Karpas-422 (cell line): ENCODE data around the gene ARL5B. TPM values are rescaled to one million over a fixed set of nuclear protein-coding genes. Genes with fewer than 3 reads are reported as not detected.

ENCODE experiments used
- DNase-seq: peaks from one replicate; pipeline ENCODE4 v3.0.0-alpha.2; 2015
- H2AFZ ChIP-seq: fragments of 200-600 bp; sonication (generic); 2 replicates; pipeline ENCODE4 v1.6.1; 2014; ENCODE audit warnings: antibody characterized with exemption, low read length, mixed read lengths
- H3K27ac ChIP-seq: fragments of 200-600 bp; sonication (generic); 2 replicates; pipeline ENCODE4 v1.5.1; 2014; ENCODE audit warnings: mild to moderate bottlenecking, low read length, moderate library complexity
- H3K27me3 ChIP-seq: fragments of 200-600 bp; sonication (generic); 2 replicates; pipeline ENCODE4 v1.6.1; 2014; ENCODE audit warnings: low read length, mixed read lengths
- H3K36me3 ChIP-seq: fragments of 200-600 bp; sonication (generic); 2 replicates; pipeline ENCODE4 v1.6.1; 2014; ENCODE audit warnings: low read length, mixed read lengths; ENCODE audit not compliant: insufficient read depth
- H3K4me1 ChIP-seq: fragments of 200-600 bp; sonication (generic); 2 replicates; pipeline ENCODE4 v1.6.1; 2014; ENCODE audit warnings: mild to moderate bottlenecking, low read length, mixed read lengths
- H3K4me2 ChIP-seq: fragments of 200-600 bp; sonication (generic); 2 replicates; pipeline ENCODE4 v1.6.1; 2014; ENCODE audit warnings: low read length, low read depth, mild to moderate bottlenecking; ENCODE audit not compliant: poor library complexity, severe bottlenecking
- H3K4me3 ChIP-seq: fragments of 200-600 bp; sonication (generic); 2 replicates; pipeline ENCODE4 v1.5.1; 2014; ENCODE audit warnings: mild to moderate bottlenecking, antibody characterized with exemption, low read length, mixed read lengths
- H3K79me2 ChIP-seq: fragments of 200-600 bp; sonication (generic); 2 replicates; pipeline ENCODE4 v1.6.1; 2014; ENCODE audit warnings: mild to moderate bottlenecking, low read length, mixed read lengths
- H3K9ac ChIP-seq: fragments of 200-600 bp; sonication (generic); 2 replicates; pipeline ENCODE4 v1.6.0; 2014; ENCODE audit warnings: low read length
- H3K9me2 ChIP-seq: fragments of 200-600 bp; sonication (generic), shearing (Covaris generic); replicated peaks from 2 replicates; pipeline ENCODE4 v1.6.0; 2014; ENCODE audit warnings: mild to moderate bottlenecking, low read length, moderate library complexity; ENCODE audit not compliant: insufficient read depth
- H3K9me3 ChIP-seq: fragments of 300-700, 200-600 bp; sonication (generic); 2 replicates; pipeline ENCODE4 v1.6.1; 2014; ENCODE audit warnings: low read length, mixed read lengths
- H4K20me1 ChIP-seq: fragments of 200-600 bp; sonication (generic); 2 replicates; pipeline ENCODE4 v1.6.1; 2014; ENCODE audit warnings: mild to moderate bottlenecking, antibody characterized with exemption, low read length, low read depth; ENCODE audit not compliant: insufficient read depth
- total RNA-seq: library from RNA; depleted of rRNA; stranded (reverse); fragments of >200 nt; shearing (Covaris generic); gene quantifications from 2 replicates; pipeline ENCODE4 v1.2.3, GENCODE V29; 2014; ENCODE audit warnings: low replicate concordance; rRNA removed

Gene ARL5B
- total RNA-seq, 1 experiment from 2014 or later, result 22.4 TPM

GRCh38 chr10:18721067-18721466, 61.8 kb downstream of the ARL5B start:
- Histone ChIP-seq H2AFZ (no peak overlapping the region), H3K79me2 (no peaks in the 10 kb centered on the region), H3K27ac (no peak overlapping the region), H3K27me3 (no peaks in the 10 kb centered on the region), H3K9ac (no peak overlapping the region), H3K4me1 (no peaks in the 10 kb centered on the region), H3K4me3 (no peak overlapping the region), H3K9me2 (no peaks in the 10 kb centered on the region), H4K20me1 (no peaks in the 10 kb centered on the region), H3K9me3 (no peaks in the 10 kb centered on the region), H3K4me2 (no peak overlapping the region), H3K36me3 (no peaks in the 10 kb centered on the region)
- no peak for DNase-seq

GRCh38 chr10:18723801-18724200, 64.6 kb downstream of the ARL5B start:
- no peak overlapping the region for H3K4me3 ChIP-seq
- no peaks in the 10 kb centered on the region for H3K79me2 ChIP-seq
- no peaks in the 10 kb centered on the region for H3K27me3 ChIP-seq

More at GRCh38 chr10:18723801-18724200, 64.6 kb downstream of the ARL5B start:
- H3K9ac ChIP-seq, result no peak overlapping the region
- no peaks in the 10 kb centered on the region for H3K9me3 ChIP-seq
- H3K27ac ChIP-seq, result no peak overlapping the region
- H4K20me1 ChIP-seq, result no peaks in the 10 kb centered on the region
- DNase-seq, result no peak
- no peaks in the 10 kb centered on the region; the same call in 1 of the 2 replicates for H3K9me2 ChIP-seq
- no peak overlapping the region for H2AFZ ChIP-seq
- no peaks in the 10 kb centered on the region for H3K36me3 ChIP-seq
- H3K4me1 ChIP-seq, result no peaks in the 10 kb centered on the region
- no peak overlapping the region for H3K4me2 ChIP-seq

Other genes starting within 250 kb of the ARL5B start
- gene NSUN6, start 7.8 kb upstream of the ARL5B start, total RNA-seq, result 22.0 and 29.0 TPM in 2 replicates